ENCODE results near the gene ZNF555. TPM values are rescaled to one million over a fixed set of nuclear protein-coding genes. Genes with fewer than 3 reads are reported as not detected.
"Not testable (repeated sequence)": the region's sequence is repeated elsewhere in the genome, so short reads cannot be mapped to it uniquely, and the experiment has no call there.

Gene ZNF555
- total RNA-seq (2014; rRNA removed; shearing (Covaris generic)) = 3.4 and 4.3 TPM in 2 replicates

DNA sequence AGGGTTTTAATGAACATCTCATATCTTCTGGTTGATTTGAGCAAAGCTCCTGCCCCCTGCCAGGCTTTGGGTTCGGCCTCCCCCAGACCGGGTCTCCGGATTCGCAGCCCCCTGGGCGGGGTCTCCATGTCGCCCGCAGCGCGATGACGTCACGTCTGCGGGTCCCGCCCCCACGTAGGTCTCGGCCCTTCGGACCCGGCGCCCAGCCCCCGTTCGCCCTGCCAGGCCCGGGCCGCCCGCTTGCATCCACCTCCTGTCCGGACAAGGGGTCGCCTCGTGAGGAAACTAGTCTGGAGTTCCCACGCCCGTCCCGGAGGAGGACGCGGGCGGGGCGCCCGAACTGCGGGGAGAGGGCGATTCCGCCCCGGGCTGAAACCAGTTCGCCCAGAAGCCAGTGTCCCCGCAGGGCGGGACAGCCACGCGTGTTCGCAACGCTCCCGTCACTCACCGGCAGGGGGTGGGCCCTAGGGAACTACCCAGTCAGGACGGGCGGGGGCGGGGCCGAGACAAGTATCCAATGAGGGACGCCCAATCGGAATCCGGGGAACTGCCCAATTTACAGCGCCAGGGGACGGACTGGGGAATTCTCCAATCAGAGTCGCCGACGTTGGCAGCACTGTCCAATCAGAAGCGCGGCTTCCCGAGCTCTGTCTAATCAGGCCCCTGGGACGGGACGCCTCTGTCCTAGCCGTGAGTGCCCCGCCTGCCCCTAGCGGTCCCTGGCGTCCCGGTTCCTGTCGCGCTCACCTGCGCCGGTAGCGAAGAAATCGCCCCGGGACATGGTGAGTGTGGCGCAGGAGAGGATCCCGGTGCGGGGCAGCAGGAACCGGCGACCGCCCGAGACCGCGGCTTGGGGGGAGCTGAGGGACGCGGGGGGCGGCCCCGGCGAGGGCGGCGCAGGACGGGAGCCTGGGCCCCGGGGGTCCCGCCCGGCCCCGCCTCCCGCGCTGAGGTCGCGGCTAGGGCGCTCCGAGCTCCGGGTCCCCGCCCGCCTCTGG lies at the start of gene ZNF555:
Gene ZNF555 (plus strand): TSS at position 682 of the 998 bp plus-strand sequence. CDS start 98 bp downstream, at position 780.
- peak; percentile 99 for DNase-seq (ENCODE audit: low read depth)

DNA sequence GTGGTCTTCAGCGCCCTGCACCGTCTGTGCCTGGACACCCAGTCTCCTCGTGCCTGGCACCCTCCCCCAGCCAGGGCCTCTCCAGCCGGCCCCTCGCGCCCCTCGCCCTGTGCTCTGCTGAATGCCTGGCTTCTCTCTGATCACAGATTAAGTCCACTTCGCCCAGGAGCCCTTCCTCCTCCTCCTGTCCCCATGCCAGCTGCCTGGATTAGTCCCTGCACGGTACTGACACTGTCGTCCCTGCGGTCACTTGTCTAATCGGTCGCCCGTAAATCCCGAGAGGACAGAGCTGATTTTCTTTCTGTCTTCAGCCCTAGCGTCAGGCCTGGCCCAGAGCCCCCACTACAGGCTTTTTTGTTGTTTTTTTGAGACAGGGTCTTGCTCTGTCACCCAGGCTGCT lies 49.4 kb upstream of the ZNF555 start:
- DNase-seq (ENCODE audit: low read depth) = no peak

DNA sequence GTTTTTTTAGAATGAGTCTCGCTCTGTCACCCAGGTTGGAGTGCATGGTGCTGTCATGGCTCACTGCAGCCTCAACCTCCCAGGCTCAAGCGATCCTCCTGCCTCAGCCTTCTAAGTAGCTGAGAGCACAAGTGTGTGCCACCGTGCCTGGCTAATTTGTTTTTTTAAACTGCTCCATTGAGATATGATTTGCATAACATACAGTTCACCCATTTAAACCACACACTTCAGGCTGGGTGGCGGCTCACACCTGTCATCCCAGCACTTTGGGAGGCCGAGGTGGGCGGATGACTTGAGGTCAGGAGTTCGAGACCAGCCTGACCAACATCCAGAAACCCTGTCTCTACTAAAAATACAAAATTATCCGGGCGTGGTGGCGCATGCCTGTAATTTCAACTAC lies 48.6 kb upstream of the ZNF555 start:
- not testable (repeated sequence) for DNase-seq (ENCODE audit: low read depth)

DNA sequence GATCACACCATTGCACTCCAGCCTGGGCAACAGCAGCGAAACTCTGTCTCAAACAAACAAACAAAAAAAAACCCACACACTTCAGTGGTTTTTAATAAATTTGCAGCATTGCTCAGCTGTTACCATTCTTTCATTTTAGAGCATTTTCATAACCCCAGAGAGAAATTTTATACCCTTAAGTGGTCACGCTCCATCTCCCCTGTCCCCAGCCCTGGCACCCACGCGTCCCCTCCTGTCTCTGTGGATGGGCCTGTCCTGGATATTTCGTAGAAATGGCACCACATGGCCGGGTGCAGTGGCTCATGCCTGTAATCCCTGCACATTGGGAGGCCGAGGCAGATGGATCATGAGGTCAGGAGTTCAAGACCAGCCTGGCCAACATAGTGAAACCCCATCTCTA lies 48.1 kb upstream of the ZNF555 start:
- DNase-seq (ENCODE audit: low read depth) = no peak

DNA sequence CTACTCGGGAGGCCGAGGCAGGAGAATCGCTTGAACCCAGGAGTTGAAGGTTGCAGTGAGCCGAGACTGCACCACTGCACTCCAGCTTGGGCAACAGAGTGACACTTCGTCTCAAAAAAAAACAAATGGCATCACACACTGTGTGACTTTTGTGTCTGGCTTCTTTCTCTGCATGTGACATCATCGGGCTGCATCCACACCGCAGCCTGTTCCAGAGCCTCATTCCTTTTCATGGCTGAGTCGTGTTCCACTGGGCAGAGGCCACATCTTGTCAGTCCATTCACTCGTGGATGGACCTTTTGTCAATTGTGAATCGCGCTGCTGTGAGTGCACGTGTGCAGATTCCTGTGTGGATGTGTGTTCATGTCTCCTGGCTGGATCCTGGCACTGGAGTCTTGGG lies 47.7 kb upstream of the ZNF555 start:
- DNase-seq (ENCODE audit: low read depth) = no peak

DNA sequence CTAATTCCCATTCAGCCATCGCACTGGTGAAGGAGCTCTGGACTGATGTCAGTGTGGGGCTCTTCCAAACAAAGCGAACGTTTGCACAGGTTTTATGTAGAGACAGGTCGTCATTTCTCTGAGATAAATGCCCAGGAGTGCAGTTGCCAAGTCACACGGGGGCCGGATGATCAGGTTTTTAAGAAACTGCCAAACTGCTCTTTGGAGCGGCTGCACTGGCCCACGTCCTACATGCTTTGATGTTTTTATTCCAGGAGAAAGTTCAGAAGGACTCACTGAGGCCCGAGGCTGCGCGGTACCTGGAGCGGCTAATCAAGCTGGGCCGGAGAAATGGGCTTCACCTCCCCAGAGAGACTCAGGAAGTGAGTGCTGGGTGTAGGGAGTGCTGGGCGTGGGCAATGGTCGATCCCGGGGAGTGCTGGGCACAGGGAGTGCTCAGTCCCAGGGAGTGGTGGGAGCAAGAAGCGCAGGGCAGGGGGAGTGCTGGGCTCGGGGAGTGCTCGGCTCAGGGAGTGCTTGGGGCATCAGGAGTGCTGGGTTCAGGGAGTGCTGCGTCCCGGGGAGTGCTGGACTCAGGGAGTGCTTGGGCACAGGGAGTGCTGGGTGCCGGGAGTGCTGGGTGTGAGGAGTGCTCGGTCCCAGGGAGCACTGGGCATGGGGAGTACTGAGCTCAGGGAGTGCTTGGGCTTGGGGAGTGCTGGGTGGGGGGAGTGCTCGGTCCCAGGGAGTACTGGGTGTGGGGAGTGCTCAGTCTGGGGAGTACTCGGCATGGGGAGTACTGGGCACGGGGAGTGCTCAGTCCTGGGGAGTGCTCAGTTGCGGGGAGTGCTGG lies 45.2 kb upstream of the ZNF555 start:
- no peak for DNase-seq (ENCODE audit: low read depth)

DNA sequence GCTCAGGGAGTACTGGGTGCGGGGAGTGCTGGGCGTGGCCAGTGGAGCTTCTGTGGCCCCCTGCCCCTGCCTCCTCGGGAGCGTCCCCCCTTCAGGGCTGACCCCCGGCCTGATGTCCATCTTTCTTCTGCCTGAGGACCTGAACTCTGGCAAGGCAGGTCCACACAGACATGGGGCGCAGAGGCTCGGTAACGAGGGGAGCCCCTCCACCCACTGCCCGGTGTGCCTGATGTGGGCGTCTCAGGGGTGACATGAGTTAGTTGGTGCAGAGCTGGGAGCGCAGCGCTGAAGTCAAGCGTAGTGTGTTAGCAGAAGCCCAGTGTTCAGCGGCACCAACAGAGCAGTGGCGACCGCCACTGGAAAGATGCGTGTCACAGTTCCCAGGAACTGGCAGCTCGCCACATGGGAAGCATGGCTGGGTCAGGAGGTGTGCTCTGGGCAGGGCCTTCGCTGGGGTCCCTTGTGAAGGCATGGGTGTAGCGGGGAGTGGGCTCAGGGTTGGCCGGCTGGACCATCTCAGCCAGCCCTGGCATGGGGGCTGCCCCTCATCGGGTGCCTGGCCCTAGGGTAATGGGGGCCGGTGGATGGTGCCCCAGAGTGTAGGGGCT lies 44.5 kb upstream of the ZNF555 start:
- no peak for DNase-seq (ENCODE audit: low read depth)

DNA sequence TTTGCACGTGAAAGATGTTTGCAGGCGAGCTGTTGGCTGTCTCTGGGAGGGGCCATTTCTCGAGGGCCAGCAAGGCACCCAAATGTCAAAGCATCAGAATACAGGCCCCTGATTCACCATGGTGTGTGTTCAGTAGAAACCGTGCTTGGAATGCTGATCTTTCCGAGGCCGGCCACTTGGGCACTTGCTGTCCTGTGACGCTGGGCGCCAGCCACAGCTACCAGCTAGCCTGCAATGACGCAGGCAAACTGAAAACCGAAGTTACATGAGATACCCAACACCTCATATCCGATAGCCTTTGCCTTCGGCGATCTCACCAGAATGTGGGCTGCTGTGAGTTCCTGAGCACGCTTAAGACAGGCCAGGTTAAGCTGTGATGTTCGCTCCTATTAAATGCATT lies 44.0 kb upstream of the ZNF555 start:
- no peak for DNase-seq (ENCODE audit: low read depth)

DNA sequence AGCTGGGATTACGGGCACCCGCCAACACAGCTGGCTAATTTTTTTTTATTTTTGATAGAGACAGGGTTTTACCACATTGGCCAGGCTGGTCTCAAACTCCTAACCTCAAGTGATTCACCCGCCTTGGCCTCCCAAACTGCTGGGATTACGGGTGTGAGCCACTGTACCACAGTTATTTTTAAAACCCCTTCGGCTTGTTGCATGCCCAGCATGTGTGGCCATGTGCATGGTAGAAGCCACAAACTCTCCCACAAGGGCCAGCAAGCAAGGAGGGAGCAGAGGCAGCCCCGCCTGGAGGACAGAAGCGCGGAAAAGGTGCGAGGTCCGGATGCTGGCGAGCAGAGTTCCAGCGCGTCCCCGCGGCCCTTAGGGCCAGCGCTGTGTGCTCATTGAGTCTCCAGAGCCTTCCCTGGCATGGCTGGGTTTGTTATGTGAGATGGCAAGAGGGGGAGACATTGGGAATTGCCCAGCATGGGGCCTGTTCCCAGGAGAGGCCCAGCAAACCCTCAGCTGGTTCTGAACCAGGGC lies 43.1 kb upstream of the ZNF555 start:
- no peak for DNase-seq (ENCODE audit: low read depth)

DNA sequence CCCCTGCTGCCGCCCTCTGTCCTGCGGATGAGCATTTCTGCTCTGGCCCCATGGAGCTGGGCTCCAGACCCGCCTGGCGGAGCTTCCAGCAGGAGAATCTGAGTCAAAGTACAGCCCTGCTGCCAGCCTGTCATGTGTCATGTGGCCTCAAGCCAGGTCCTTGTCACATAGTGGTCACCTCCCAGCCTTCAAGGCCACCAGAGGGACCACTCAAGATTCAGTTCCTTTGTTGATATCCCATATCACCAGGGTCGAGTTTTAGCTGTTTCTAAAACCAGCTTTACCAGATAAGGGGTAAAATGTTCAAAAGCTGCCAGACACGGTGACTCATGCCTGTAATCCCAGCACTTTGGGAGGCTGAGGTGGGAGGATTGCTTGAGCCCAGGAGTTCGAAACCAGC lies 42.5 kb upstream of the ZNF555 start:
- DNase-seq (ENCODE audit: low read depth) = no peak

DNA sequence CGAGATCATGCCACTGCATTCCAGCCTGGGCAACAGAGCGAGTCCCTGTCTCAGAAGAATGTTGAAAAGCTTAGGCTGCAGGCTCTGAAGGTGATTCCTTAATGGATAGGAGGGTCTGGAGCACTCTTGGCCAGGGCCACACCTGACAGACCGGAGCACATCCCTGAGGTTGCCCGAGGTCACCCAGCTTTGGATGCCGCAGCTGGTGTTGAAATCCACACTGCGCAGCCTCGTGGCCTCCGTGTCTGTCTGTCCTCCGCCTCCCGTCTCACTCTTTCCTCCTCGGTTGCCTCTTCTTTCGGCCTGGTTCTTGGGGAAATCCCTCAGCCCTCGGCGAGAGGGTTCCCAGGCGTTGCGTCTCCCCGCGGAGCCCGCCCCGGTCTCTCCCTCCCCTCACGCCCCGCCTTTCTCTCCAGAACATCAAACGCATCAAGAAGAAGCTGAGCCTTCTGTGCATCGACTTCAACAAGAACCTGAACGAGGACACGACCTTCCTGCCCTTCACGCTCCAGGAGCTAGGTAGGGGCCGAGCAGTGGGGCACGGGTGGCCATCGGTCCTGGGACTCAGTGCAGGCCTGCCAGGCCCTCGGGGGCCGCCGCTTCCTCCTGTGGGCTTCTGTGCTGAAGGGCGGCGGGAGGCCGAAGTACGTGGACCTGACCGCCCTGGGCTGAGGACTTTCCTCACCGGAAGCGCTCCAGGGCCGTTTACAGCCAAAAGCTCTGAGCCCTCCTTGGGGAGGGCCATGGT lies 41.8 kb upstream of the ZNF555 start:
- no peak for DNase-seq (ENCODE audit: low read depth)

DNA sequence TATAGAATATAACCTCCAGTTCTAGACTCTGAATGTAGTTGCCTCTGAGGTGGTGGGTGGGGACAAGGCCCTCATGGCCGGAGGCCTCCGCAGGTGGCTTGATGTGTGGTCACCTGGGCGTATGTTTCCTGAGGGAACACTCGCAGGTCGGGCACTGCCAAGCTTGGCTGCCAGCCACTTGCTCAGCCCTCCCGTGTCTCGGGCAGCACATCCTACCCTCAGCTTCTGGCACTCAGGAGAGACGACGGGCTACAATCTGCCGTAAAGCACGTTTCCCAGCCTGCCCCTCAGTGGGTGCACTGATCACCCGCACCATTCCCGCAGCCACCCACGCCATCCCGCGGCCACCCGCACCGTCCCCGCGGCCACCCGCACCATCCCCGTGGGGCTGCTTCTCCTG lies 40.8 kb upstream of the ZNF555 start:
- no peak for DNase-seq (ENCODE audit: low read depth)

DNA sequence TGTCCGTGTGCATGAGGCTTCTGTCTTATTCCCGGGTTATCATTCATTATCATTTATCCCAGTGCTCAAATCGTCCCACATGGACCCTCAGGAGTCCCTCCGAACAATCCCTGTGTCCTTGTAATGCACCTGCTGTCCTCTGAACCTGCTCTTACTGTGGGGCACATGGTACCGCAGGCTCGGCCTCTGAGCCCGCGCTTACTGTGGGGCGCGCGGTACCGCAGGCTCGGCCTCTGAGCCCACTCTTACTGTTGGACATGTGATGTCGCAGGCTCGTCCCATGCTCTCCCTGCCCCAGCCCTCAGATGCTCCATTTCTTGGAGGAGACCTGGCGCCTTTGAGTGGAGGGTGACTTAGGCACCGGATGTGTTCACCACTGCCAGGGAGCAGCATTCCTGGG lies 38.4 kb upstream of the ZNF555 start:
- no peak for DNase-seq (ENCODE audit: low read depth)

DNA sequence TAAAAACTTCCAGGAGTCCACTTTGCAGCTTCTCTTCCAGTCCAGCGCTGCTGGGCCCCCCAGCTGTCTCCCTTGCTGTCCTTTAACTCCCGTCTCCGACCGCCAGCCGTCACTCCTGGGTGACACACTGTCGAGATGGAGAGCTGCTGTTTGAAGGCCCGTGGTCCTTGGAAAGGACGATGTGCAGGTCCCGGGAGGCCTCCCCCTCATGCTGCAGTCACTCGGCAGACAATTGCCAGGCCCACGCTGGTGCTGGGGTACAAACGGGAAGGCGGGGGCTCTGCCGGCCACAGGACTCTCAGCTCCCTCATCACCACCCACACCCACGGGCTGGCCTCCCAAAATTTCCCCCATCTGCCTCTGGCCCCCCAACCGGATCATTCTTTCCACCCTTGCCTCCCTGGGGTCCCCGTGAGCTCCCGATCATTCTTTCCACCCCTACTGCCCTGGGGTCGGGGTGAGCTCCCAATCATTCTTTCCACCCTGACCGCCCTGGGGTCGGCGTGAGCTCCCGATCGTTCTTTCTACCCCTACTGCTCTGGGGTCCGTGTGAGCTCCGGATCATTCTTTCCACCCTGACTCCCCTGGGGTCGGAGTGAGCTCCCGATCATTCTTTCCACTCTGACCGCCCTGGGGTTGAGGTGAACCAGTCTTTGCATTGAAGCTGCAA lies 37.7 kb upstream of the ZNF555 start:
- no peak for DNase-seq (ENCODE audit: low read depth)

DNA sequence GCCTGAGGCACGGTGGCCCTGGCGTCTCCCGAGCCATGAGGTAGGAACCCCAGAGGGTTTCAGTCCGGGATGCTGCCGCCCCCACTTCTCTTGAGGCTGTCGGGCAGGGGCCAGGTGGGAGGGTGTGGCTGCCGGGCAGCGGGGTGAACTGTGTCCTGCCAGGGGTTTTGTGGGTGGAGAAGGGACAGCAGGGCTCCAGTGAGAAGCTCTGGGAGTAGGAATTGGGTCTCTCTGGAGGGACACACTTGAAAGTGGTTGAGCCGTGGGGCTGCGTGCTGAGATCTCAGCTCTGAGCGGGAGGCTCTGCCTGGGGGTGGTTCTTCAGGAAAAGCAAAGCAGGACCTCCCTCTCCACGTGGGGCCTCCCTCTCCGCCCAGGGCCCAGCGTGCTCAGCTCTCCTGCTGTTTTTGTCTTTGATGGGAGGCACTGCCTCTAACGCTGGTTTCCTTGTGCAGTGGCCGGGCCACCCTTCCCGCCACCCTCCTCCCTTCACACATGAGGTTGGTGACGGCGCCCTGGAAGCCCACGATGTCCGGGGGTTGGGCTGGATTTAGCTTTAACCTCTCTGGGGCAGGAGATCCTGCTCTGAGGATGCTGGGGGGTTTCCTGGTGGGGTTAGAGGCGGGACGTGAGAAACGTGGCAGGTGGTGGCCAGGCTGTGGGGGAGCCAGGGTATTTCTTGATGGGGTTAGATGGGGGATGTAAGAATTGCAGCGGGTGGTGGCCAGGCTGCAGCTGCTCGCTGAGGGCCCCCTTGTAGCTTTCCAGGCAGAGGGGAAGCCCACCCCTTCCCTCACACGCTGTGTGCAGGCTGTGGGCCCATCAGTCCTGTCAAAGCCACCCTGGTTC lies 36.9 kb upstream of the ZNF555 start:
- no peak for DNase-seq (ENCODE audit: low read depth)

DNA sequence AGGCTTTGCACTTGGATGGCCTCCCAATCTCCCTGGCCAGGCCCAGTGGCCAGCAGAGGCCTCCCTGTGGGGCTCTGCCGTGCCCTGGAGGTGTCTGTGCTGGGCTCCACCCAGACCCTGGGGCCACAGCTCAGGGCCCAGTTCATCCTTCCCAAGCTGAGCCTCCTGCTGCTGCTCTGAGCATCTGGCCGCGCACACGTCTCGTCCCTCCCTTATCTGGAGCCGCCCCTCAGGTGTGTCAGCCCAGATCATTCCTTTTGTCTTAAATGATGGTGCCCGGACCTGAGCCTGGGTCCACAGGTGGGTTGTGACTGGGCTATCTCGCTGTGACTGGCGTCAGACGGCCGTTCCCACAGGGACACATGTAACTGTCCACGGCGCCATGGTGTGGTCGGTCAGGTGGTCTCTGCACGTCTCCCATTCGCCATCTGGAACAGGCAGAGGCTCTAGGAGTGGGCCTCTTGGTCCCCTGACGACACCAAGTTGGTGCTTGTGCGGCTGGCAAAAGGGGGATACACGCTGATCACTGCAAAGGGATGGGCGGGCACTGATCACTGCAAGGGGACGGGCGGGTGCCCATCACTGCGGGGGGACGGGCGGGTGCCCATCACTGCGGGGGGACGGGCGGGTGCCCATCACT lies 35.9 kb upstream of the ZNF555 start:
- no peak for DNase-seq (ENCODE audit: low read depth)

DNA sequence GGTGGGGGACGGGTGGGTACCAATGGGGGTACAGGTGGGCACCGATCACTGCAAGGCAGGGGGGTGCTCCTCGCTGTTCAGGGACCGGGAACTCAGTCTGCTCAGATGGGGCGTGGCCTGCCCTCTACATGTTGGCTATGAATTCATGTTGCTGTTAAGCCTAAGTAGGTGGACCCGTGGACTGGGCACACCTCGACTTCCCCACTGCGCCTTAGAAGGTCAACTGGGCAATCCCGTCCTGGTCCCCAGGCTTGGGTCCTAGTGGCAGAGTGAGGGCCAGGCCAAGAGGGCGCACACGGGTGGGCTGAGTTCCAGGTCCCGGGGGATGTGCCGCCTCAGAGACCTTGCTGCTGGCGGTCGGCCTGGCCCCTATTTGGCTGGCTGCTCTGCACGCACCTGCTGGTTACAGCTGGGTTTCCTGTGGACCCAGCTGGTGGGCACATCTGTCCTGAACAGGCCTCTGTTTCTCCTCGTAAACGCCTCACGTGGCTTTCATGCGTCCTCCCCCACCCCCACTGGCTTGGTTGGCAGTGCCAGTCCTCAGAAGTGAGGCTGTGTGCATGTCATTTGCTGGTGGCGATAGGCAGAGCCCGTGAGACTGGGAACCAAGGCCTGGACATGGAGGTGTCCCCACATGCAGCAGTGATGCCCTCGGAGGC lies 35.2 kb upstream of the ZNF555 start:
- no peak for DNase-seq (ENCODE audit: low read depth)

DNA sequence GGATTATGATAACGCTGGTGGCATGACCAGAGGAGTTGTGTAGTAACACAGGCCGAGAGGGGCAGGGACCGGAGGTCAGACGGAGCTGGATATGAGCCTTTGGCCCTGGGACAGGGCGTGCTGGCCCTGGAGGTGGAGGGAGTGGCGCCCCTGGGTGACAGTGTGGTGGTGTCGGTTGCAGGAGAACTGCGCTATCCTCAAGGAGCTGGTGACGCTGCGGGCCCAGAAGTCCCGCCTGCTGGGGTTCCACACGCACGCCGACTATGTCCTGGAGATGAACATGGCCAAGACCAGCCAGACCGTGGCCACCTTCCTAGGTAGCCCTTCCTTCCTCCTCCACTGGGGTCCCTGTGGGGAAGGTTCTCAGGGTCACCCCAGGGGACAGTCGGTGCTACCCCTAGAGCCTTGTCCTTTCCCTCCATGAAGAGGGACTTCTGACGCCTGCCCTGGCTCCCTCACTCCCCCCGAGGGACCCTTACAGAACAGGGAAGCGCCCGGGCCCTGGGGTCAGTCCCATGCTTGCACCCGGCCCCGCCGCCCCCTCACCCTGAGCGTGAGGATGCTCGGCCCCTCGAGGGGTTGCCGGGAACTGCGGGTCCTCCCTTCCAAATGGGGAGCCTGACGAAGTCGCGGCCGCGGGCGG lies 34.4 kb upstream of the ZNF555 start:
- no peak for DNase-seq (ENCODE audit: low read depth)
